RPMI7951 (cell line): ENCODE results near the gene HADHA. TPM values are rescaled to one million over a fixed set of nuclear protein-coding genes. Genes with fewer than 3 reads are reported as not detected.

ENCODE experiments used
- DNase-seq: peaks from one replicate; pipeline ENCODE4 v3.0.0-alpha.2; 2012; ENCODE audit warnings: low read depth
- total RNA-seq: library from RNA; depleted of rRNA; stranded (reverse); fragments of >200 nt; shearing (Covaris generic); gene quantifications from 2 replicates; pipeline ENCODE4 v1.2.3, GENCODE V29; 2014; rRNA removed

HADHA gene
- total RNA-seq, 1 experiment from 2014 or later: 164 TPM

DNA sequence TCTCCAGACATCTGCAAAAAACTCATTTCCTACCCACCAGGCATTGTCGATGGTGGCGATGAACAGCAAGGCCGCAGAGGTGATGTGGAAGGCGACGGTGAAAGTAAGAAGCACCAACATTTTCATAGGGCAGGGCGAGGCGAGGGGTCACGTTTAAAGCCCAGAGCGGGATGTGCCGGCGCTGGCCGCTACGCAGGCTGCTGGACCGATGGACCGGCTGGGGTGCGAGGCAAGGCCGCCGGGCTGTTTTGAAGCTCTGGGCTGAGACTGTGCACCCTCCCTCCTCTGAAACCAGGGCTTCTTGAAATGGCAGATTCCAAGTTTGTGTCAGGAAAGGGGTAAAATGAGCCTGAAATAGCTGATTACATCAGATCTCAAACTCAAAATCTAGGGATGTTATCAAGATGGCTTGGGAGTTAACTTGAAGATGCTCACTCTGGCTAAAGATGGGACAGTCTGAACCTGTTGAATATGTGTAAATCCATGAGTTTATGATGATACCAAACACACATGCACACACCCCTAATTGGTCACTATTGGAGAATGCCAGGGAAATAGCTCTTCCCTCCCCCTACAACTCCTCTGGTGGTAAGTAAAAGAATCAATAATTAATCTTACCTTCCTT is 103.2 kb downstream of the HADHA start:
- DNase-seq: no peak

Other genes starting within 250 kb of the HADHA start
- gene RAB10, start 210.5 kb downstream of the HADHA start, total RNA-seq: 120 and 138 TPM in 2 replicates
- gene GAREM2, start 71.5 kb downstream of the HADHA start, total RNA-seq: 0.88 and 1.8 TPM in 2 replicates
- gene HADHB, start 307 bp upstream of the HADHA start, total RNA-seq: 110 and 121 TPM in 2 replicates
- 18.9 and 20.3 TPM in 2 replicates for gene SELENOI, start 101.5 kb upstream of the HADHA start, total RNA-seq
- under 0.01 TPM in 2 replicates for gene ADGRF3, start 102.2 kb upstream of the HADHA start, total RNA-seq
- 0.24 TPM in 1 of 2 replicates, not detected in the other for gene DRC1, start 157.3 kb upstream of the HADHA start, total RNA-seq
- gene OTOF, start 233.5 kb upstream of the HADHA start, total RNA-seq: not detected in 2 replicates